HL-60/S4 (cell line): ENCODE data around the gene PUS1.

Source experiments
- in situ Hi-C: fragments of 300-500 bp; cut with MboI; formaldehyde crosslinking; loops from 2 replicates; pipeline ENCODE4 v1.14.3; 2022; ENCODE audit warnings: low sequenced_read_pairs

PUS1 gene

GRCh38 chr12:131902332-131903241 lies 26.5 kb upstream of the PUS1 start:
- in situ Hi-C loops, result no loop called here

DNA sequence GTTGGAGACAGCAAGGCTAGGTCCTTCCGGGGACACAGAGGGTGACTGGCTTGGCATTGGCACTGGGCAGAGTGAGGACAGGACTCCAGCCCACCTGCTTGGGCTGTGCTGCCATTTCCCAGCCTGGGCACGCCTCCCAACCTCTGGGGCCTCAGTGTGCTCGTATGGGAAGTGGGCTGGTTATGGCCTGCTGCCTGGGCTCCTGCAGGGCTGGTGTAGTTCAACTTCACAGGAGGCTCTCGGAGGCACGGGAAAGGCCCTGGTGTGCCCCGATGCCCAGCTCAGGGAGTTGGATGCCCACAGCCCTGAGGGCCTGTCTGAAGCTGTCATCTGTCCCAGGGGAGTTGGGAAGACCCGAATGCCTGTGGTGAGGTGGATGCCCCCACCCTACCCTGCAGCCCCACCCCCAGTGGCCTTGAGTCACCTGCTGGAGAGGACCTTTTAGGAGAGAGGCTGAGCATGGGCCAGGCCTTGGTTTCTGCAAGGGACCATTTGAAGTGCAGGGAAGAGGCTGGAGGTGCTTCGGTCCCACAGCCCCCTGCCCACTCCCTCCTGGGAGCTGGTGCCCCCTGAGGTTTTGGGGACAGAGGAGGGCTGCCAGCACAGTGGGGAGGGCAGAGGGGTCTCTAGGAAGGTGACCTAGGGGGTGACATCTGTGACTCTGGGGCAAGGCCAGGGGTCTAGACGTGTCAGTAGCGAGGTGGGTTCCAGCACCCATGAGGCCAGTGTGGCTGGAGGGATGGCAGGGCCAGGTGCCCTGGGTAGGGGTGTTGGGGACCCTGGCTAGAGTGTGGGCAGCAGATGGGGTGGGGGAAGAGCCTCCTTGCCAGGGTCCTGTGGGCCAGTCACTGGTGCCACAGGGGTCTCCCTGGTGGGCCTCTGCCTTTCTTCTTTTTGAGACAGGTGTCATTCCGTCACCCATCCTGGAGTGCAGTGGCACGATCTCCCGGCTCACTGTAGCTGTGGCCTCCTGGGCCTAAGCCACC lies 25.5 kb upstream of the PUS1 start:
- in situ Hi-C loops, result no loop called here

DNA sequence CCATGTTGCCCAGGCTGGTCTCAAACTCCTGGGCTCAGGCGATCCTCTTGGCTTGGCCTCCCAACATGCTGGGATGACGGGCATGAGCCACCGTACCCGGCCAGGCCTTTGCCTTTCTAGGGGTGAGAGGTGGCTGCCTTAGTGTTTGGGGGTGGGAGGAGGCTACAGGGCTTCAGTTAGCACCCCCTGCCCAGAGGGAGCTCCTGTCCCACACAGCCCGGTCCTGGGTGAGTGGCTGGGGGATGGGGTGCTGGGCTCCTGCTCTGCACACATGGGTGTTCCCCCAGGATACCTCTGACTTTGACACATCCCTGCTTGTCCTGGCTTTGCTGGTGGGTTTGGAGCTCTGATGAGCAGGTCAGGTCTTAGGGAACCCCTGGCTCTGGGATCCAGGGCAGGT lies 24.7 kb upstream of the PUS1 start:
- in situ Hi-C loops, result no loop called here

GRCh38 chr12:131905081-131905629 lies 23.9 kb upstream of the PUS1 start:
- in situ Hi-C loops, result no loop called here

- in situ Hi-C loops, result no loop called here
Observed at GRCh38 chr12:131905630-131906091, 23.4 kb upstream of the PUS1 start.

DNA sequence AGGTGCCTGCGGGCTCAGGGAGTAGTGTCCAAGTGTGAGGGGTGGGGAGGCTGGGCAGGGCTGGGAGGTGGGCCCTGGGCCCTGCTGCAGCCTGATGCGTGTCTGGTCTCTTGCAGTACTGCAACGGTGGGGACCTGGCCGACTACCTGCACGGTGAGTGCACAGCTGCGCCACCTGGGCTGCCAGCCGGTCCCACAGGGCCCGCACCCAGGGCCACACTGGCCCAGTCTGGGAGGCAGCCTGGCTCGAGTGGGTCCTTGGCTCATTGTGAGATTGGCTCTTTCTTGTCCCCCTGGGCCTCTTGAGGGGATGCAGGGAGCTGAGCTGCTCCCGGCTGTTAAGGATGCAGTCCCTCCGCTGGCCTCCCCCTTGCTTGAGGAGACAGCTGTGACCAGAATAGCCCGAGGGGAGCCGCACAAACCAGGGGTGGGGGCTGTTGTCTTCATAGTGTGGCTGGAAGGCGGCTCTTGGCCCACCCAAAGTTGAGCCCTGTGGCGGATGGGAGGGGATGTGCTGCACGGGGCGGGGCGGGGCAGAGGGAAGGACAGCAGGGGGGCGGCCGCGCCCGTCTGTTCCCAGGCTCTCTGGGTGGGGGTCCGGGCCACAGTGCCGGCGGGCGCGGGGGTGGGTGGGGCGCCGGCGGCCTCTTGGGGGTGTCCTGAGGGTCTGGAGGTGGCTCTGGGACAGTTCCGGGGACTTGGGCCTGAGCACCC lies 21.5 kb upstream of the PUS1 start:
- in situ Hi-C loops, result no loop called here

- in situ Hi-C loops, result no loop called here
Observed at GRCh38 chr12:131908092-131909080, 20.7 kb upstream of the PUS1 start.

GRCh38 chr12:131909081-131909751 lies 19.9 kb upstream of the PUS1 start:
- in situ Hi-C loops, result no loop called here

- in situ Hi-C loops, result no loop called here
Observed at GRCh38 chr12:131909752-131910219, 19.3 kb upstream of the PUS1 start.

DNA sequence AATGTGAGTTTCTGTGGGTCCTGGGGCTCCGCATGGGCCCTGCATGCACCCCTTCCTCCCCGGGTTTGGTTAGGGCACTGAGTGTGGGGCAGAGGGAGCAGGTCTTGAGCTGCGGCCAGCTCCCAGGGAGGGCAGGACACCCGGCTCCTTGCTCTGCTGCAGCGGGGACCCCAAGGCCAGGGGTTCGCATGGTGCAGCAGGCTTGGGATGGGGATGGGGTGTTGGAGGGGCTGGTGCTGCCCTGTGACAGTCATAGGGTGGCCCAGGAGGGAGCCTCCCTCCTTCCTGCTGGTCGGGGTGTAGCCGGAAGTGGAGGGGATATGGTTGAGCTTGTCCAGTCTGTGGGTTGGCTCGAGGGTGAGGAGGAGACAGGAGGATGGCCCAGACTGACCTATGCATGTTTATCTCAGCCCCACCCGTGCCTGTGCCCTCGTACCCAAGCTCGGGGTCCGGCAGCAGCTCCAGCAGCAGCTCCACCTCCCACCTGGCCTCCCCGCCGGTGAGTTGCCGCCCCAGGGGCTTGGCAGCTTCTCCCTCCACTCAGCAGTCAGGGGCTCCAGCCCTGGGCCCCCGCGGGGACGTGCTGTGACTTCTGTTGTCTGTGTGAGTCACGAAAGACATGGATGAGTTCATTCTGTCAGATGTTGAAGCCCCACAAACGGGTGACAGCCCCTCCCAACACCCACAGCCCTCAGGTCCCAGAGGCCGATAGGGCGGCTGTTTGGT lies 18.6 kb upstream of the PUS1 start:
- in situ Hi-C loops, result no loop called here

- in situ Hi-C loops, result no loop called here
Observed at GRCh38 chr12:131911028-131911650, 17.9 kb upstream of the PUS1 start.

GRCh38 chr12:131911851-131912477 lies 17.1 kb upstream of the PUS1 start:
- in situ Hi-C loops, result no loop called here

DNA sequence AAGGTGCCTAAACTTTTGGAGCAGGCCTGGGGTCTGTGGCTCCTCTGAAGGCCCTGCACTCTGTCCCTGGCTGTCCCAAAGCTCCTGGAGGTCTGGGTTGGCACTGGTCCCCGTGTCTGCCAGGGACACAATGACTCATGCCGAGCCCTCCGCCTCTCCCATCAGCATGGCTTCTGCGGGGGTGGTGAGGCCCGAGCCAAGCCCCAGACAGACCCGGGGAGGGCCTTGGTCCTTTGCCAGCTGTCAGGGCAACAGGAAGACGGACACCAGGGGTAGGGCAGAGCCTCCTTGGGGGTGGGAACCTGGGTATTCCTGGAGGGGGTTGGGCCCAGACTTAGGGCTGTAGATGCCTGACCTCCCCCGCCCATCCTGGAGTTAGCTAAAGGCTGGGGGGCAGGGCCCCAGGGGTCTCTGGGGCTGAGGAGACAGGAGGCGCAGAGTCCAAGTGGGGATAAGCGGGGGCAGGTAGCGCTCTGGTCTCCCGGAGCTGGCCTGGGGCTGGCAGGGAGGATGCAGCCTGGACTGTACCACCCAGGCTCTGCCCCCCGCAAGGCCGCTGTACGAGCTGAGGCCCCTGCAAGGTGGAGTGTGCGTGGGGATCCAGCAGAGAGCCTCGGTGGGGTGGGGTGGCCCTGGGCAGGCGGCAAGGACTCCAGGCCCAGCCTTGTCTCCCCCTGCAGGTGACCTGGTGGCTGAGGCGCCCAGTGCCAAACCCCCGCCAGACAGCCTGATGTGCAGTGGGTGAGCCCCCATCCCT lies 16.4 kb upstream of the PUS1 start:
- in situ Hi-C loops, result no loop called here

- in situ Hi-C loops, result no loop called here
Observed at GRCh38 chr12:131913666-131914065, 15.4 kb upstream of the PUS1 start.

- in situ Hi-C loops, result no loop called here
Observed at GRCh38 chr12:131914179-131914702, 14.8 kb upstream of the PUS1 start.

GRCh38 chr12:131915000-131915689 lies 13.9 kb upstream of the PUS1 start:
- in situ Hi-C loops, result no loop called here
